H54 (cell line): Measurements from ENCODE around the gene KRTAP2-2.
A peak's percentile ranks its signal among the peaks of the same experiment; 100 is the strongest.
"Not testable (repeated sequence)": the region's sequence is repeated elsewhere in the genome, so short reads cannot be mapped to it uniquely, and the experiment has no call there.

Experiments
- DNase-seq: peaks from one replicate; pipeline ENCODE4 v3.0.0; 2011; ENCODE audit warnings: low spot score, mixed read lengths; ENCODE audit not compliant: insufficient read length
- FAIRE-seq: peaks from 3 replicates; lab custom pipeline; 2011; peaks lifted over from hg19 to GRCh38; lab: Jason Lieb, UNC
- POLR2A ChIP-seq: IDR thresholded peaks from 2 replicates; pipeline ENCODE4 v1.6.1; 2011; ENCODE audit warnings: low read depth, mild to moderate bottlenecking, low read length

KRTAP2-2 gene

DNA sequence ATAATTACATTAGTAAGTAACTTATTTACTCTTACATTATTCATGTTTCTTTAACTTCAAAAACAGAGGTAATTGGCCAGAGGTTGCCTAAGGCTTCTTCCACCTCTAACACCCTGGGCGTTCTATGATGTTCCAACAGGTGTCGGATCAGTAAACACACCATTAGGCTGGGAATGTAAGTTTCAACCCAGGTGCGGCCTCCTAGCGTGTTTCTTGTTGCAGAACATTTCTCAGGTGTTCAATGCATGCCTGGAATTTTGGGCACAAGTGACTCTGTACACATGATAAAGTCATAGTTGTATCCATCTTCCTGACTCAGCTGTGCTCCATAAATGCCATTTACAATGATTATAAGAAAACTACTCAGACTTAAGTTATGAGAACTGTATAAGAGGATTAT is 1.0 kb downstream of the KRTAP2-2 start:
- TF ChIP-seq POLR2A: no peak
- FAIRE-seq: no peak
- no peak for DNase-seq

- no peak for TF ChIP-seq POLR2A
- FAIRE-seq (no peak), DNase-seq (no peak)
Measured at GRCh38 chr17:41052566-41052965, 2.5 kb downstream of the KRTAP2-2 start.

GRCh38 chr17:41049110-41049509 is 5.9 kb downstream of the KRTAP2-2 start:
- no peak for TF ChIP-seq POLR2A
- FAIRE-seq: peak; percentile 74
- DNase-seq: peak; percentile 35

DNA sequence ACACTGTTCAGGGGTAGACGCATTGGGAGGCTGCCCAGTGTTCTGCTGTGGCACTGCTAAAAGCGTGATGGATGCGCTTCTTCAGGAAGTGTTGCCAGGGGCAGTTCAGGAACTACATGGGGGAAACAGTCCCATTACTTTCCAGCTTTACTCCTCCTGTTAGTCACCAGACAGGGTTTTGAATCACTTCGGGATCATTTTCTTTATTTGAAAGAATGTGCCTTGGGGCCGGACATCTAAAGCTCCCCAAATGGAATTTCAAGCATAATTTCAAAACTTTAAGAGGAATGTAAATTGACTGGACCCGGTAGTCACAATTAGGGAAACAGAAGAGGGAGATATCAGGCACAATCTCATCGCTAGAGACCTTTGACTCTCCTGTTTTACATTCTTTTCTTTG is 6.6 kb downstream of the KRTAP2-2 start:
- FAIRE-seq (peak; percentile 83), DNase-seq (peak; percentile 61)
- TF ChIP-seq POLR2A: no peak

DNA sequence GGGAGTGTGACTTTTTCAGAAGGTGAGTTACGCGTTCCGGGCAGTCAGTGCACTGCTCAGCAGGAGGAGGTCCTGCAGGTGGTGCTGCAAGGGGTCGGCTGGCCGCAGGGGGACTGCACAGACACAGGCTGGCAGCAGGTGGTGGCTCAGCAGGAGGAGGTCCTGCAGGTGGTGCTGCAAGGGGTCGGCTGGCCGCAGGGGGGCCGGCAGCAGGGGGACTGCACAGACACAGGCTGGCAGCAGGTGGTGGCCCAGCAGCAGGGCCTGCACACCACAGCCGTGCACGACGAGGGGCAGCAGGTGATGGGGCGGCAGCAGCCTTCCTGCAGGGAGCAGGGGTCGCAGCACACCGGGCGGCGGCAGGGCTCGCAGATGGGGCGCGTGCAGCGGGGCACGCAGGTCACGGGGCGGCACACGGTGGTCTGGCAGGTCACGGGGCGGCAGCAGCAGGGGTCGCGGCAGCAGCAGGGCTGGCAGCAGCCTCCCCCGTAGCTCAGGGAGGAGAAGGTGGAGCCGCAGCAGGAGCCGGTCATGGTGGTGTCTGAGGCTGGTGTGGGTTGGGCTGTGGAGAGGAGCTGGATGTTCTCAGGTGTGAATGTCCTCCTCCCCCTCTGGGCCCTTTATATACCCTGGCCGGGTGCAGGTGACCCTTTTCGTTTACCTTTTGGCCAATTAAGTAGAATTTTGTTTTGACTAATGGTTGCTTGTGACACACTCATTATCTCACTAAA is 8.1 kb downstream of the KRTAP2-2 start, which contains the start of gene KRTAP2-1:
TSS of gene KRTAP2-1 (minus strand) at position 582 of the 731 bp plus-strand sequence. CDS start at position 533, 49 bp downstream.
- FAIRE-seq, DNase-seq: not testable (repeated sequence)

DNA sequence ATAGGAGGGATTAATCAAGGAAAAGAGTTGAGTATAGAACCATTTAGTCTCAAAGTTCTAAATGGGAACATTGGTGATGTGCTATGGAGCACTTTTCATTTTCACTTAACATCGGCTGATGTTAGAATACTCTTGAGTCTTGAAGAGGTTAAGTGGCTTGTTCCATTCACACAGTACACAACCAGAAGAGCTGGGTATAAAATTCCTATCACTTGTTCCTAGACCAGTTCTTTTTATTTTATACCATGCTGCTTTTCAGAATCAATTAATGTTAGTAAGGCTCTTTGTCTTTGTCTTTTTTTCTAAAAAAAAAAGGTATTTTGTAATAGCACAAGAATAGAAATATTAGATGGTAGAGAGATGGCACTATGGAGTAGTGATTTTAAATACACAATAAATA is 12.1 kb downstream of the KRTAP2-2 start:
- DNase-seq: no peak
- no peak for TF ChIP-seq POLR2A
- FAIRE-seq: no peak

DNA sequence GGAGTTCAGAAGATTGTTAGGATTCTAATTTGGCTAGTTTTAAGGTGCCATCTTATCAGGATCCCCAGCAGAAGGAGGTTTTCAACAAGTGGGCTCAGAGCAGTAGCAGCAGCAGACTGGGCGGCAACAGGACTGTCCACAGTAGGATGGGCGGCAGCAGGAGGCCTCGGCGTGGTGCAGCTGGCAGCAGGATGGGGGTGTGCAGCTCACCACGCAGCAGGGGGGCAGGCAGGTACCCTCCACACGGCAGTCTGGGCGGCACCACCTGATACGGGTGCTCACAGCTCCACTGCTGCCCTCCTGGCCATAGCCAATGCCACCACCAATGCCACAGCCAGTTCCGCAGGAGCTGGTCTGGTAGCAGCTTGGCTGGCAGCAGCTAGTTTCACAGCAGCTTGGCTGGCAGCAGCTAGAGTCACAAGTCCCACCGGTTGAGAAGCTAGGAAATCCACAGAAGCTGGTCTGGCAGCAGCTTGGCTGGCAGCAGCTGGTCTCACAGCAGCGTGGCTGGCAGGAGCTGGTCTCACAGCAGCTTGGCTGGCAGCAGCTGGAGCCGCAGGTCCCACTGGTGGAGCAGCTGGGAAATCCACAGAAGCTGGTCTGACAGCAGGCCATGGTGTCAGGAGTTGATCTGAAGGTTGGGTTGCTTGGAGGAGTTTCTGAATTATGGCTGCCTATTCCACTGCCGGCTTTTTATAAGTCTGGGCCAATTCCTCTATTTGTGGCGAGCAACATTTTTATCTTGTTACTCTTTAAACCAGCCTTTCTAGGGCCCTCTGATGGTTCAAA is 14.1 kb downstream of the KRTAP2-2 start, which contains the start of gene KRTAP1-1:
TSS of gene KRTAP1-1 (minus strand) at position 668 of the 789 bp plus-strand sequence. CDS start at position 615, 53 bp downstream.
- not testable (repeated sequence) for DNase-seq

DNA sequence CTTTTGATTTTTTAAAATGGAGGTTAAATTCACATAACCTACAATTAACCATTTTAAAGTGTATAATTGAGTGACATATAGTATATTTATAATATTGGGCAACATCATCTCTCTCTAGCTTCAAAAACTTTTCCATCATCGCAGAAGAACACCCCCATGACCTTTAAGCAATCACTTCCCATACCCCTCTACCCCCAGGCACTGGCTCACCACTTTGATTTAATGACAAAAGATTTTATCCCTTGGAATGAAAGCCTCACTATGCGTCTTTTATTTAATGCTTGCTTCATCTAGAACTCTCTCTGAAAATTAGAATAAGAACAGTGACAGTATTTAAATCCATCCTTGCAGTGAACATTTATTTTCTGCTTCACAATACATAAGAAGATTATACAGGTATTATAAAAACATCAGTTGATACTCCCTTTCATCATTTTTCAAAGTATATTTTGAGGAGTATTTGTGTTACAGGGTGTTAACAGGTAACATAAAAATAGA is 17.1 kb downstream of the KRTAP2-2 start:
- no peak for TF ChIP-seq POLR2A
- FAIRE-seq (no peak), DNase-seq (no peak)

More for the DNA sequence above, 14.1 kb downstream of the KRTAP2-2 start, which contains the start of gene KRTAP1-1:
- not testable (repeated sequence) for FAIRE-seq

DNA sequence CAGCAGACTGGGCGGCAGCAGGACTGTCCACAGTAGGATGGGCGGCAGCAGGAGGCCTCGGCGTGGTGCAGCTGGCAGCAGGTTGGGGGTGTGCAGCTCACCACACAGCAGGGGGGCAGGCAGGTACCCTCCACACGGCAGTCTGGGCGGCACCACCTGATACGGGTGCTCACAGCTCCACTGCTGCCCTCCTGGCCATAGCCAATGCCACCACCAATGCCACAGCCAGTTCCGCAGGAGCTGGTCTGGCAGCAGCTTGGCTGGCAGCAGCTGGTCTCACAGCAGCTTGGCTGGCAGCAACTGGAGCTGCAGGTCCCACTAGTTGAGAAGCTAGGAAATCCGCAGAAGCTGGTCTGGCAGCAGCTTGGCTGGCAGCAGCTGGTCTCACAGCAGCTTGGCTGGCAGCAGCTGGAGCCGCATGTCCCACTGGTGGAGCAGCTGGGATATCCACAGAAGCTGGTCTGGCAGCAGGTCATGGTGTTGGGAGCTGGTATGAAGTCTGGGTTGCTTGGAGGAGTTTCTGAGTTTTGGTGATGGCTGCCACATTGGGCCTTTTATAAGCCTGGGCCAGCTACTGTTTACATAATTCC is 20.6 kb downstream of the KRTAP2-2 start, which contains the start of gene KRTAP1-3:
TSS of gene KRTAP1-3 (minus strand) at position 529 of the 590 bp plus-strand sequence. CDS start at position 476, 53 bp downstream.
- FAIRE-seq, DNase-seq: not testable (repeated sequence)

DNA sequence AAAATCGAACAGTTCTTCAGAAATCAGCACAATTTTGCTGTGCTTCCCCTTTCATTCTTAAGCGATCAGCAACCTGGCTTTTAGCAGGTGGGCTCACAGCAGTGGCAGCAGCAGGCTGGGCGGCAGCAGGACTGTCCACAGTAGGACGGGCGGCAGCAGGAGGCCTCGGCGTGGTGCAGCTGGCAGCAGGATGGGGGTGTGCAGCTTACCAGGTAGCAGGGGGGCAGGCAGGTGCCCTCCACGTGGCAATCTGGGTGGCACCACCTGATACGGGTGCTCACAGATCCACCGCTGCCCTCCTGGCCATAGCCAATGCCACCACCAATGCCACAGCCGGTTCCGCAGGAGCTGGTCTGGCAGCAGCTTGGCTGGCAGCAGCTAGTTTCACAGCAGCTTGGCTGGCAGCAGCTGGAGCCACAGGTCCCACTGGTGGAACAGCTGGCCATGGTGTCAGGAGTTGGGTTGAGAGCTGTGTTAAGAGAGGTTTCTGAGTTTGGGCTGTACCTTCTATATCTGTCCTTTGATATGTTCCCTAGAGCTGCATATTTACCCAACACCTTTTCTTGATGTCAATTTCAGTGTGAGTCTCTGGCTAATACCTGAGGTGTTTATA is 25.3 kb downstream of the KRTAP2-2 start, which contains the start of gene KRTAP1-4:
TSS of gene KRTAP1-4 (minus strand) at position 563 of the 613 bp plus-strand sequence. CDS start at position 446, 117 bp downstream.
- TF ChIP-seq POLR2A: no peak
- DNase-seq (no peak), FAIRE-seq (no peak)

DNA sequence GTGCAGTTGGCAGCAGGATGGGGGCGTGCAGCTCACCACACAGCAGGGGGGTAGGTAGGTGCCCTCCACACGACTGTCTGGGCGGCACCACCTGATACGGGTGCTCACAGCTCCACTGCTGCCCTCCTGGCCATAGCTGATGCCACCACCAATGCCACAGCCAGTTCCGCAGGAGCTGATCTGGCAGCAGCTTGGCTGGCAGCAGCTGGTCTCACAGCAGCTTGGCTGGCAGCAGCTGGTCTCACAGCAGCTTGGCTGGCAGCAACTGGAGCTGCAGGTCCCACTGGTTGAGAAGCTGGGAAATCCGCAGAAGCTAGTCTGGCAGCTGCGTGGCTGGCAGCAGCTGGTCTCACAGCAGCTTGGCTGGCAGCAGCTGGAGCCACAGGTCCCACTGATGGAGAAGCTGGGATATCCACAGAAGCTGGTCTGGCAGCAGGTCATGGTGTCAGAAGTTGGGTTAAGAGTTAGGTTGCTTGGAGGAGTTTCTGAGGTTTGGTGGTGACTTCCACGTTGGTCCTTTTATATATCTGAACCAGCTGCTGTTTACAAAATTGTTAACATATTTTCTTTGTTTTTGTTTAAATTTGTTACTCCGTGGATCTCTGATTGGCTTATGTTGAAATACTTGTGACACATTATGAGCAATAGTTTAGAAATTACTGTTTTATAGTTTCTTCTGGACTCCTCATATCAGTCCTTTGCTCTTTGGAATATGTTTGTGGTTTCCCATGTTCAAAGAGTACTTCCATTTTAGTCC is 28.1 kb downstream of the KRTAP2-2 start, which contains the start of gene KRTAP1-5:
TSS of gene KRTAP1-5 (minus strand) at position 494 of the 757 bp plus-strand sequence. CDS start at position 441, 53 bp downstream.
- no peak for FAIRE-seq
- no peak for DNase-seq
- TF ChIP-seq POLR2A: no peak

GRCh38 chr17:41024697-41025096 is 30.3 kb downstream of the KRTAP2-2 start:
- no peak for TF ChIP-seq POLR2A
- DNase-seq: no peak
- FAIRE-seq: no peak
